Upper lobe of left lung (tissue), 6 donors: ENCODE measurements around the gene SELENOI. TPM values are rescaled to one million over a fixed set of nuclear protein-coding genes. Genes with fewer than 3 reads are reported as not detected.

ENCODE experiments used
- total RNA-seq, 6 donors: library from RNA; depleted of rRNA in 4 of 6; stranded (reverse); fragments of >200 nt in 4 of 6; gene quantifications; one replicate each; pipeline versions ENCODE4 v1.1.0 to v1.2.1, GENCODE V29; 2016 to 2021
- donor health status: DM: no; HTN: no; CAD: no; lungs with moderate emphysema.
- donor health status: DM: no; HTN: yes; CAD: no; lungs with severe emphysema.

The SELENOI gene
- total RNA-seq, 6 donors from 2014 or later, result 6.8 to 21.6 (median 17.2) TPM

Other genes with a start within 250 kb of the SELENOI start
- gene GAREM2, start 173.1 kb upstream of the SELENOI start, total RNA-seq, result 1 to 10 TPM in 1 of 6 donors, under 1 TPM in 4, not detected in 1; 0.22 to 2.6 (median 0.49) TPM
- 100 to 1,000 TPM in 4 of 6 donors, 10 to 100 TPM in 2; 61.8 to 120 (median 110) TPM for gene HADHA, start 101.5 kb upstream of the SELENOI start, total RNA-seq
- 100 to 1,000 TPM in 2 of 6 donors, 10 to 100 TPM in 4; 67.1 to 124 (median 91.2) TPM for gene HADHB, start 101.2 kb upstream of the SELENOI start, total RNA-seq
- 1 to 10 TPM in 1 of 6 donors, under 1 TPM in 4, not detected in 1; 0.15 to 2.1 (median 0.30) TPM for gene ADGRF3, start 646 bp downstream of the SELENOI start, total RNA-seq
- gene DRC1, start 55.8 kb downstream of the SELENOI start, total RNA-seq, result 10 to 100 TPM in 2 of 6 donors, 1 to 10 TPM in 3, under 1 TPM in 1; 0.17 to 27.4 (median 4.7) TPM
- under 1 TPM in 3 of 6 donors, not detected in 3; 0.10 to 0.15 (median 0.11) TPM for gene OTOF, start 132.0 kb downstream of the SELENOI start, total RNA-seq